ENCODE measurements around the gene ARMC7.

GRCh38 chr17:75168998-75169397 lies 59.2 kb downstream of the ARMC7 start:
- TF ChIP-seq, protein P1, sequence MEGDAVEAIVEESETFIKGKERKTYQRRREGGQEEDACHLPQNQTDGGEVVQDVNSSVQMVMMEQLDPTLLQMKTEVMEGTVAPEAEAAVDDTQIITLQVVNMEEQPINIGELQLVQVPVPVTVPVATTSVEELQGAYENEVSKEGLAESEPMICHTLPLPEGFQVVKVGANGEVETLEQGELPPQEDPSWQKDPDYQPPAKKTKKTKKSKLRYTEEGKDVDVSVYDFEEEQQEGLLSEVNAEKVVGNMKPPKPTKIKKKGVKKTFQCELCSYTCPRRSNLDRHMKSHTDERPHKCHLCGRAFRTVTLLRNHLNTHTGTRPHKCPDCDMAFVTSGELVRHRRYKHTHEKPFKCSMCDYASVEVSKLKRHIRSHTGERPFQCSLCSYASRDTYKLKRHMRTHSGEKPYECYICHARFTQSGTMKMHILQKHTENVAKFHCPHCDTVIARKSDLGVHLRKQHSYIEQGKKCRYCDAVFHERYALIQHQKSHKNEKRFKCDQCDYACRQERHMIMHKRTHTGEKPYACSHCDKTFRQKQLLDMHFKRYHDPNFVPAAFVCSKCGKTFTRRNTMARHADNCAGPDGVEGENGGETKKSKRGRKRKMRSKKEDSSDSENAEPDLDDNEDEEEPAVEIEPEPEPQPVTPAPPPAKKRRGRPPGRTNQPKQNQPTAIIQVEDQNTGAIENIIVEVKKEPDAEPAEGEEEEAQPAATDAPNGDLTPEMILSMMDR (IDR thresholded peaks at IDR 0.05) = no peak
- TF ChIP-seq POLR2A (IDR thresholded peaks at IDR 0.05) = no peak

Measured in heart left ventricle (tissue), 13 donors.